Dermis microvascular lymphatic vessel endothelial cell (primary cell): ENCODE results near the gene PRRG3. TPM values are rescaled to one million over a fixed set of nuclear protein-coding genes. Genes with fewer than 3 reads are reported as not detected.
"Not testable (repeated sequence)": the region's sequence is repeated elsewhere in the genome, so short reads cannot be mapped to it uniquely, and the experiment has no call there.

Source experiments
- DNase-seq, 2 donors: peaks; one replicate each; pipeline versions ENCODE4 v3.0.0 to v3.0.0-alpha.2; 2010; ENCODE audit warnings: low read depth in 2 of 2
- total RNA-seq: library from RNA; depleted of rRNA; stranded (reverse); fragments of >200 nt; gene quantifications from 2 replicates; pipeline ENCODE4 v1.2.1, GENCODE V29; 2014

Gene PRRG3
- total RNA-seq = not detected in 2 replicates

- DNase-seq = no peak
Measured at GRCh38 chrX:151694661-151695582, at the start of gene PRRG3. Gene PRRG3, plus strand, starts transcription at chrX:151695458. Its CDS starts 3,357 bp downstream, at chrX:151698815.

GRCh38 chrX:151675121-151675746 lies 20.0 kb upstream of the PRRG3 start:
- no peak for DNase-seq

GRCh38 chrX:151676196-151676595 lies 19.1 kb upstream of the PRRG3 start:
- no peak for DNase-seq

- no peak for DNase-seq
Measured at GRCh38 chrX:151679798-151680402, 15.4 kb upstream of the PRRG3 start.

GRCh38 chrX:151680805-151681204 lies 14.5 kb upstream of the PRRG3 start:
- DNase-seq = peak; percentile 5 to 39

- DNase-seq = no peak
Measured at GRCh38 chrX:151687635-151688034, 7.6 kb upstream of the PRRG3 start.

- no peak for DNase-seq
Measured at GRCh38 chrX:151688695-151689094, 6.6 kb upstream of the PRRG3 start.

GRCh38 chrX:151692825-151693224 lies 2.4 kb upstream of the PRRG3 start:
- DNase-seq = no peak

GRCh38 chrX:151694121-151694520 lies 1.1 kb upstream of the PRRG3 start:
- no peak for DNase-seq

GRCh38 chrX:151695583-151696340 lies 504 bp downstream of the PRRG3 start:
- DNase-seq = no peak

GRCh38 chrX:151697082-151697481 lies 1.8 kb downstream of the PRRG3 start:
- DNase-seq = not testable (repeated sequence)

- DNase-seq = no peak
Measured at GRCh38 chrX:151697522-151697921, 2.3 kb downstream of the PRRG3 start.

- no peak for DNase-seq
Measured at GRCh38 chrX:151698485-151698884, 3.2 kb downstream of the PRRG3 start.

GRCh38 chrX:151699746-151700145 lies 4.5 kb downstream of the PRRG3 start:
- DNase-seq = no peak

- no peak for DNase-seq
Measured at GRCh38 chrX:151700581-151700980, 5.3 kb downstream of the PRRG3 start.

GRCh38 chrX:151701071-151701470 lies 5.8 kb downstream of the PRRG3 start:
- DNase-seq = no peak

GRCh38 chrX:151701531-151701930 lies 6.3 kb downstream of the PRRG3 start:
- DNase-seq = no peak

GRCh38 chrX:151702026-151702714 lies 6.9 kb downstream of the PRRG3 start:
- DNase-seq = no peak

- DNase-seq = no peak
Measured at GRCh38 chrX:151702741-151703340, 7.6 kb downstream of the PRRG3 start.

GRCh38 chrX:151703487-151703886 lies 8.2 kb downstream of the PRRG3 start:
- no peak for DNase-seq
